Measurements from ENCODE around the gene BRPF3.

BRPF3 gene

GRCh38 chr6:36160147-36160760 lies 36.3 kb upstream of the BRPF3 start:
- CTCF ChIA-PET, result interaction anchor here (0.9 kb wide), 1 partner anchor 201 kb away, joined by 3 read pairs; no protein-coding TSS in a partner anchor
- POLR2A ChIA-PET, result no interaction called here
- H3K4me3 ChIP-seq (ENCODE audit: low read depth, low read length), result no peak overlapping the region

GRCh38 chr6:36169023-36170007 lies 27.2 kb upstream of the BRPF3 start:
- H3K27ac ChIP-seq (ENCODE audit: extremely low read depth, low read depth, low read length), result no peak overlapping the region
- ChIA-PET POLR2A (no interaction called here), CTCF (interaction anchor here (1.6 kb wide), 1 partner anchor 171 kb away, joined by 3 read pairs; no protein-coding TSS in a partner anchor)

More at GRCh38 chr6:36160147-36160760, 36.3 kb upstream of the BRPF3 start:
- TF ChIP-seq ZNF544 (tag by site-specific recombination; IDR thresholded peaks at IDR 0.05) (no peak), ZNF704 (tag by site-specific recombination; IDR thresholded peaks at IDR 0.05) (no peak), ZNF223 (tag by site-specific recombination; IDR thresholded peaks at IDR 0.05) (no peak), ZNF398 (tag by site-specific recombination; IDR thresholded peaks at IDR 0.05) (no peak), ZNF549 (tag by site-specific recombination; IDR thresholded peaks at IDR 0.05) (no peak), ZNF514 (tag by site-specific recombination; IDR thresholded peaks at IDR 0.05) (no peak), ZSCAN30 (tag by site-specific recombination; IDR thresholded peaks at IDR 0.05) (no peak), ZNF629 (tag by site-specific recombination; IDR thresholded peaks at IDR 0.05) (no peak), WT1 (tag by site-specific recombination; IDR thresholded peaks at IDR 0.05) (no peak), ZNF830 (tag by site-specific recombination; IDR thresholded peaks at IDR 0.05; ENCODE audit: low read depth) (no peak), ZSCAN18 (tag by site-specific recombination; IDR thresholded peaks at IDR 0.05) (no peak), ZNF48 (tag by site-specific recombination; IDR thresholded peaks at IDR 0.05) (no peak), KLF17 (tag by site-specific recombination; IDR thresholded peaks at IDR 0.05) (no peak), SCRT1 (tag by site-specific recombination; IDR thresholded peaks at IDR 0.05; ENCODE audit: borderline replicate concordance) (no peak), ZNF184 (tag by site-specific recombination; IDR thresholded peaks at IDR 0.05) (no peak), ZNF174 (tag by site-specific recombination; IDR thresholded peaks at IDR 0.05) (no peak), ZBTB8A (tag by site-specific recombination; IDR thresholded peaks at IDR 0.05) (no peak), ZIC2 (tag by site-specific recombination; IDR thresholded peaks at IDR 0.05) (no peak)
- no peaks in the 10 kb centered on the region for H3K4me1 ChIP-seq (ENCODE audit: control insufficient read depth, insufficient read depth, low read length)
- no peak overlapping the region for H3K27ac ChIP-seq (ENCODE audit: extremely low read depth, low read depth, low read length)
- no peaks in the 10 kb centered on the region for H3K9me3 ChIP-seq (ENCODE audit: control insufficient read depth, insufficient read depth, low read depth, low read length)
- H3K36me3 ChIP-seq (ENCODE audit: control insufficient read depth in 2 of 2, insufficient read depth in 1 of 2, low read length in 2 of 2), result no peaks in the 10 kb centered on the region

More at GRCh38 chr6:36169023-36170007, 27.2 kb upstream of the BRPF3 start:
- no peaks in the 10 kb centered on the region for H3K36me3 ChIP-seq (ENCODE audit: control insufficient read depth in 2 of 2, insufficient read depth in 1 of 2, low read length in 2 of 2)
- no peak overlapping the region for H3K4me3 ChIP-seq (ENCODE audit: low read depth, low read length)
- no peaks in the 10 kb centered on the region; the same call in 1 of the 2 replicates for H3K9me3 ChIP-seq (ENCODE audit: control insufficient read depth, insufficient read depth, low read depth, low read length)
- H3K4me1 ChIP-seq (ENCODE audit: control insufficient read depth, insufficient read depth, low read length), result no peaks in the 10 kb centered on the region
- TF ChIP-seq ZNF529 (tag by site-specific recombination; IDR thresholded peaks at IDR 0.05; ENCODE audit: insufficient replicate concordance) (peak; percentile 99), ZNF473 (tag by site-specific recombination; IDR thresholded peaks at IDR 0.05) (no peak)

Data from HEK293 (cell line).